Activated CD4-positive, CD25-positive, alpha-beta regulatory T cell treated with anti-CD3 and anti-CD28 coated beads, Interleukin-2, amount 50 U/mL, for 72 hours (primary cell): ENCODE measurements around the gene DNAJA4.

Experiments
- DNase-seq: peaks from one replicate; pipeline ENCODE4 v3.0.0; 2021

The DNAJA4 gene

GRCh38 chr15:78317145-78317836, 52.9 kb downstream of the DNAJA4 start:
- DNase-seq: no peak

DNA sequence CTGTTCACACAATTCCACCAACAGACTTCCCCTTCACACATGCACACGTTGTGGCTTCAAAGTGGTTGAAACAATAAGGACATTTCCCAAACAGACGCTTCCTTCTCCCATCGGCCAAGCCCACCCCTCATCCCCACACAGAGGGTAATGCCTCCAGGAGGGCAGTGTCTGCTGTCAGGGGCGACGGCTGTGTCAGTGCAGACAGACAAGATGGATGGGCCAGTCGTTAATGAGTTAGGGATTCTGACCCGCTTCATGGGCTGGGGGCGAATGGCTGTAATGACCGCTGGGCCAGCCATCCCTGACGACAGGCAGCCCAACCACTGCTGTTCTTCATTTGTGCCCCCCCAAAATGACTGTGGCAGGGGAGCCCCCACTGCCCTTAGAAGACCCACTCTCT, 55.2 kb downstream of the DNAJA4 start:
- DNase-seq: no peak

- DNase-seq: no peak
Measured at GRCh38 chr15:78320183-78320582, 55.8 kb downstream of the DNAJA4 start.

DNA sequence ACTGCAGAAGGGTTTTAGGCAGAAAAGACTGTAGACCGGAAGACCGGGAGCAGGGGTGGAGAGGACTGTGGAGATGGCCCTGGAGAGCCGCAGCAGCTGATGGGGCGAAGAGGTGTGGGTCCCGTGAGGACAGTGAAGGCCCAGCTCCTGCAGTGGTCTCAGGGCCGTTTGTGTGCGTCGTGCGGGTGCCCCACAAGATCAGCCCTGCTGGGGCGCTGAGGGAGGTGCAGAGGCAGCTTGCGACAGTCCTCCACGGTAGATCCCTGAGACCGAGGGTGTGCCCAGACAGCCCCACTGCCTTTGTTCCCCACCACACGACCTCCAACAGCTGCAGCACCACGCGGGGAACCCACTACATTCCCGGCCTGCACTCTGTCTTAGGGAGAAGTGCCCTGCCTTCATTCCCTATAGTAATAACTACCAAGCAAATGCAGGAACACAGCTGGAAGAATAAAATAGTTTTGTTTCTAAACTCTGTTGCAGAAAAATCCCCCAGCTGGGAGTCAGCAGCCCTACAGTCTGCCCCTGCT, 56.7 kb downstream of the DNAJA4 start:
- no peak for DNase-seq

DNA sequence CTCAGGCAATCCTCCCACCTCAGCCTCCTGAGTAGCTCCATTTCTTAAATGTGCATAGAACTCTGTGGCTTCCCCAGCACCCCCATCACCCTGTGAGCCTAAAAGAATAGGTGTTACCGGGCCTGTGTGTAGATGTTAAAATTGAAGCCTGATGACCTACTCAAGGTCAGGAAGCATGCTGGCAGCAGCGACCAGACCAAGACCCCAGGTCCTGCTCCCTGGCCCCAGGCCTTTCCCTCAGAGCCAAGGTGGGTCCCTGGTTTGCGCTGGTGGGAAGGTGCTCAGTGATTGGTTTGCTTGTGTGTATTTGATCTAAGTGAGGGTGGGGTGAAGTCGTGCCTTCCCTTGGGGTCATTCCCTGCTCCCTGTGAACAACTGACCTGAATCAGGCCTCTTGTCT, 57.4 kb downstream of the DNAJA4 start:
- no peak for DNase-seq

GRCh38 chr15:78322243-78322642, 57.9 kb downstream of the DNAJA4 start:
- no peak for DNase-seq

GRCh38 chr15:78322724-78323521, 58.6 kb downstream of the DNAJA4 start:
- no peak for DNase-seq

DNA sequence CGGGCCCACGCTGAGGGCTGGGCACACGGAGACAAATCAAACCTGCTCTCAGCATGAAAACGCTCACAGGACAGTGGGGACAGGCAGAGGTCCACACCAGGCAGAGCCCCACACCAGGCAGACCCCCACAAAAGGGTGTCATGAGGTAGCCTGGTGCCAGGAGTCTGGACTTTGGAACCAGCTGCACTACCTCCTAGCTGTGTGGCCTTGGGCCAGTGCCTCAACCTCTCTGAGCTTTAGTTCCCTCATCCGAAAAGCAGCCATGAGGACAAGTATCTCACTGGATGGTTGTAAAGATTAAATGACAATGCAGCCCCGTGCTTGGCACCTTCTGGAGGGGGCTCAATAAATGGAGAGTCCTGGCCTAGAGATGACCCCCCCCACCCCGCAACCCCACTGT, 59.3 kb downstream of the DNAJA4 start:
- no peak for DNase-seq

- DNase-seq: no peak
Measured at GRCh38 chr15:78324144-78324543, 59.8 kb downstream of the DNAJA4 start.

GRCh38 chr15:78325092-78325843, 60.9 kb downstream of the DNAJA4 start:
- no peak for DNase-seq

DNA sequence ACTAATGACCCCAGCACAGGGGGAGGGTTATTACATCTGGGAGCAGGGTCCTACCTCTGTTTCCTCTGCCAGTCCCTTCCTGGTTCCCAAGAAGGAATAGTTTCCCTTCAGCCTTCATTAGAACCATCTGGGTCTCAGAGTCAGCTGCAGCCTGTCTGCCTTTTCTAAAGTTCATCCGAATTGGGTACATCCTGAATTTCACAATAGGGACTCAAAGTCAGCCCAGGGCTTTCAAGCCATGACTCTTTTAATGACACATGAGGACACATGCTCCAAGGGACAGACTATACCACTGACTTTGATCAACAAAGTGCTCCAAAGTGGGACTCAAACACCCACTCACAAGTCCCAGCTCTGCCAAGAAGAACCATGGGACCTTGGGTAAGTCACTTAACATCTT, 63.1 kb downstream of the DNAJA4 start:
- no peak for DNase-seq

DNA sequence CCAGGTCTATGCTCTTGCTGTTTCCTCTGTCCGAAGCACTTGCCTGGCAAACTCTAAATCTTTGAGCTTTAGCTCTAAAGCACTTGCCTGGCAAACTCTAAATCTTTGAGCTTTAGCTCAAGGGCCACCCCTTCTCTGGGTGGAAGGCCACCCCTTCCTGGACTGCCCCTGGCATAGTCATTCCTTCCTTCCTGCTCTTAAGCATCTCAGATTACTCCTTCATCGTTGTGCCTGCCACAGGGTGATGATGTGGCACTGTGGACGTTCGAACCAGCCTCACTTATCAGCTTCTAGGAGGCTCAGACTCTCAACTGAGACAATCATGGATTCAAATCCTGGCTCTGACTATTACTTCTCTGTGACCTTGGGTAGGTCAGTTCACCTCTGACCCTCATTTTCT, 65.3 kb downstream of the DNAJA4 start:
- DNase-seq: no peak
